ENCODE results near the gene RAB37.

DNA sequence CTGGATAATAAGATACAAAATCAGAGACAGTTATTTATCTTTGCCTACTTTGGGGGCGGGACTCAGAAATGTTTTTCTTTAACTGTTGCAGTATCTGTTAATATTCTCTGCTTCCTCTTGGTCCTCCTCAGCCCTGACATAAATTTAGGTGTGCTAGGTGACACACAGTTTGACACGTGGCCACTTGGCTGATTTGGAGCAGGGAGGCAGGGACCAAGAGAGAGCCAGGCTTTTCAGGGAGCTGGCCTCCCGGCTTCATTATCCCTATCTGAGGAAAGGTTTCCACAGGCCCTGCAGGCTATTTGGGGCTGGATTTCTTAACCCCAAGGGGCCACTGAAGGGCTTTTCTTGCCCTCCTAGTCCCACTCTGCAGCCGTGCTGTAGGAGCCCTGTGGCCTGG is 59.2 kb downstream of the RAB37 start:
- TF ChIP-seq ZFP30 (CRISPR knock-in tag; IDR thresholded peaks at IDR 0.05) (no peak), RARB (CRISPR knock-in tag; IDR thresholded peaks at IDR 0.05) (no peak), ISL1 (CRISPR knock-in tag; IDR thresholded peaks at IDR 0.05) (no peak), ARNTL (CRISPR knock-in tag; IDR thresholded peaks at IDR 0.05; ENCODE audit: borderline replicate concordance, low read depth) (no peak), GLIS3 (CRISPR knock-in tag; IDR thresholded peaks at IDR 0.05) (no peak), ZFP3 (CRISPR knock-in tag; IDR thresholded peaks at IDR 0.05) (no peak), OSR1 (CRISPR knock-in tag; IDR thresholded peaks at IDR 0.05) (no peak), ZC3H10 (CRISPR knock-in tag; IDR thresholded peaks at IDR 0.05) (no peak), TOX (CRISPR knock-in tag; IDR thresholded peaks at IDR 0.05; ENCODE audit: borderline replicate concordance) (no peak), ZNF70 (CRISPR knock-in tag; IDR thresholded peaks at IDR 0.05) (no peak)
- TF ChIP-seq, protein P1, sequence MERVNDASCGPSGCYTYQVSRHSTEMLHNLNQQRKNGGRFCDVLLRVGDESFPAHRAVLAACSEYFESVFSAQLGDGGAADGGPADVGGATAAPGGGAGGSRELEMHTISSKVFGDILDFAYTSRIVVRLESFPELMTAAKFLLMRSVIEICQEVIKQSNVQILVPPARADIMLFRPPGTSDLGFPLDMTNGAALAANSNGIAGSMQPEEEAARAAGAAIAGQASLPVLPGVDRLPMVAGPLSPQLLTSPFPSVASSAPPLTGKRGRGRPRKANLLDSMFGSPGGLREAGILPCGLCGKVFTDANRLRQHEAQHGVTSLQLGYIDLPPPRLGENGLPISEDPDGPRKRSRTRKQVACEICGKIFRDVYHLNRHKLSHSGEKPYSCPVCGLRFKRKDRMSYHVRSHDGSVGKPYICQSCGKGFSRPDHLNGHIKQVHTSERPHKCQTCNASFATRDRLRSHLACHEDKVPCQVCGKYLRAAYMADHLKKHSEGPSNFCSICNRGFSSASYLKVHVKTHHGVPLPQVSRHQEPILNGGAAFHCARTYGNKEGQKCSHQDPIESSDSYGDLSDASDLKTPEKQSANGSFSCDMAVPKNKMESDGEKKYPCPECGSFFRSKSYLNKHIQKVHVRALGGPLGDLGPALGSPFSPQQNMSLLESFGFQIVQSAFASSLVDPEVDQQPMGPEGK (CRISPR knock-in tag; IDR thresholded peaks at IDR 0.05; ENCODE audit: borderline replicate concordance) = no peak
- TF ChIP-seq, protein P2, sequence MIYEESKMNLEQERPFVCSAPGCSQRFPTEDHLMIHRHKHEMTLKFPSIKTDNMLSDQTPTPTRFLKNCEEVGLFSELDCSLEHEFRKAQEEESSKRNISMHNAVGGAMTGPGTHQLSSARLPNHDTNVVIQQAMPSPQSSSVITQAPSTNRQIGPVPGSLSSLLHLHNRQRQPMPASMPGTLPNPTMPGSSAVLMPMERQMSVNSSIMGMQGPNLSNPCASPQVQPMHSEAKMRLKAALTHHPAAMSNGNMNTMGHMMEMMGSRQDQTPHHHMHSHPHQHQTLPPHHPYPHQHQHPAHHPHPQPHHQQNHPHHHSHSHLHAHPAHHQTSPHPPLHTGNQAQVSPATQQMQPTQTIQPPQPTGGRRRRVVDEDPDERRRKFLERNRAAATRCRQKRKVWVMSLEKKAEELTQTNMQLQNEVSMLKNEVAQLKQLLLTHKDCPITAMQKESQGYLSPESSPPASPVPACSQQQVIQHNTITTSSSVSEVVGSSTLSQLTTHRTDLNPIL (CRISPR knock-in tag; IDR thresholded peaks at IDR 0.05; ENCODE audit: low read depth) = no peak
- TF ChIP-seq, protein P3, sequence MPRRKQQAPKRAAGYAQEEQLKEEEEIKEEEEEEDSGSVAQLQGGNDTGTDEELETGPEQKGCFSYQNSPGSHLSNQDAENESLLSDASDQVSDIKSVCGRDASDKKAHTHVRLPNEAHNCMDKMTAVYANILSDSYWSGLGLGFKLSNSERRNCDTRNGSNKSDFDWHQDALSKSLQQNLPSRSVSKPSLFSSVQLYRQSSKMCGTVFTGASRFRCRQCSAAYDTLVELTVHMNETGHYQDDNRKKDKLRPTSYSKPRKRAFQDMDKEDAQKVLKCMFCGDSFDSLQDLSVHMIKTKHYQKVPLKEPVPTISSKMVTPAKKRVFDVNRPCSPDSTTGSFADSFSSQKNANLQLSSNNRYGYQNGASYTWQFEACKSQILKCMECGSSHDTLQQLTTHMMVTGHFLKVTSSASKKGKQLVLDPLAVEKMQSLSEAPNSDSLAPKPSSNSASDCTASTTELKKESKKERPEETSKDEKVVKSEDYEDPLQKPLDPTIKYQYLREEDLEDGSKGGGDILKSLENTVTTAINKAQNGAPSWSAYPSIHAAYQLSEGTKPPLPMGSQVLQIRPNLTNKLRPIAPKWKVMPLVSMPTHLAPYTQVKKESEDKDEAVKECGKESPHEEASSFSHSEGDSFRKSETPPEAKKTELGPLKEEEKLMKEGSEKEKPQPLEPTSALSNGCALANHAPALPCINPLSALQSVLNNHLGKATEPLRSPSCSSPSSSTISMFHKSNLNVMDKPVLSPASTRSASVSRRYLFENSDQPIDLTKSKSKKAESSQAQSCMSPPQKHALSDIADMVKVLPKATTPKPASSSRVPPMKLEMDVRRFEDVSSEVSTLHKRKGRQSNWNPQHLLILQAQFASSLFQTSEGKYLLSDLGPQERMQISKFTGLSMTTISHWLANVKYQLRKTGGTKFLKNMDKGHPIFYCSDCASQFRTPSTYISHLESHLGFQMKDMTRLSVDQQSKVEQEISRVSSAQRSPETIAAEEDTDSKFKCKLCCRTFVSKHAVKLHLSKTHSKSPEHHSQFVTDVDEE (CRISPR knock-in tag; IDR thresholded peaks at IDR 0.05) = no peak
